Panc1 (cell line): ENCODE measurements around the gene CBY1.

Experiments
- TCF7L2 ChIP-seq: IDR thresholded peaks from 2 replicates; pipeline ENCODE4 v1.6.1; 2011; ENCODE audit warnings: mild to moderate bottlenecking, low read depth, low read length, inconsistent platforms
- TF ChIP-seq, protein P1 (sequence below): fragments of 450-650 bp; IDR thresholded peaks from 2 replicates; pipeline ENCODE4 v1.5.1; 2017; ENCODE audit warnings: mild to moderate bottlenecking

- TF ChIP-seq, protein P1, sequence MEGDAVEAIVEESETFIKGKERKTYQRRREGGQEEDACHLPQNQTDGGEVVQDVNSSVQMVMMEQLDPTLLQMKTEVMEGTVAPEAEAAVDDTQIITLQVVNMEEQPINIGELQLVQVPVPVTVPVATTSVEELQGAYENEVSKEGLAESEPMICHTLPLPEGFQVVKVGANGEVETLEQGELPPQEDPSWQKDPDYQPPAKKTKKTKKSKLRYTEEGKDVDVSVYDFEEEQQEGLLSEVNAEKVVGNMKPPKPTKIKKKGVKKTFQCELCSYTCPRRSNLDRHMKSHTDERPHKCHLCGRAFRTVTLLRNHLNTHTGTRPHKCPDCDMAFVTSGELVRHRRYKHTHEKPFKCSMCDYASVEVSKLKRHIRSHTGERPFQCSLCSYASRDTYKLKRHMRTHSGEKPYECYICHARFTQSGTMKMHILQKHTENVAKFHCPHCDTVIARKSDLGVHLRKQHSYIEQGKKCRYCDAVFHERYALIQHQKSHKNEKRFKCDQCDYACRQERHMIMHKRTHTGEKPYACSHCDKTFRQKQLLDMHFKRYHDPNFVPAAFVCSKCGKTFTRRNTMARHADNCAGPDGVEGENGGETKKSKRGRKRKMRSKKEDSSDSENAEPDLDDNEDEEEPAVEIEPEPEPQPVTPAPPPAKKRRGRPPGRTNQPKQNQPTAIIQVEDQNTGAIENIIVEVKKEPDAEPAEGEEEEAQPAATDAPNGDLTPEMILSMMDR = no peak
- TF ChIP-seq TCF7L2 = no peak
Observed at GRCh38 chr22:38716826-38717225, 60.4 kb downstream of the CBY1 start.
